Measurements from ENCODE around the gene TMEM132A.

- TF ChIP-seq RXRA (IDR thresholded peaks at IDR 0.05; ENCODE audit: borderline replicate concordance, low read depth) (no peak), TAF1 (IDR thresholded peaks at IDR 0.05; ENCODE audit: borderline replicate concordance, low read depth, low read length) (no peak), FOXJ3 (CRISPR knock-in tag; IDR thresholded peaks at IDR 0.05) (no peak), IRF3 (IDR thresholded peaks at IDR 0.05; ENCODE audit: low read depth, low read length) (no peak), CTCF (IDR thresholded peaks at IDR 0.05) (no peak), POLR2AphosphoS5 (IDR thresholded peaks at IDR 0.05; ENCODE audit: low read depth, low read length) (no peak), NFIC (IDR thresholded peaks at IDR 0.05; ENCODE audit: borderline replicate concordance) (no peak), EZH2phosphoT487 (IDR thresholded peaks at IDR 0.05; ENCODE audit: borderline replicate concordance, low read depth) (no peak), RFX5 (IDR thresholded peaks at IDR 0.05; ENCODE audit: low read length) (no peak), CHD2 (IDR thresholded peaks at IDR 0.05; ENCODE audit: low read length, partially characterized antibody) (no peak), RCOR1 (IDR thresholded peaks at IDR 0.05; ENCODE audit: low read length) (no peak), SMC3 (IDR thresholded peaks at IDR 0.05; ENCODE audit: low read depth, low read length) (no peak)
Observed at GRCh38 chr11:60929764-60930163, 5.5 kb downstream of the TMEM132A start.
